Small intestine (tissue), 7 donors: ENCODE data around the gene ANO5. TPM values are rescaled to one million over a fixed set of nuclear protein-coding genes. Genes with fewer than 3 reads are reported as not detected.
"Not testable (repeated sequence)": the region's sequence is repeated elsewhere in the genome, so short reads cannot be mapped to it uniquely, and the experiment has no call there.

ENCODE experiments used
- DNase-seq, 2 donors: peaks; one replicate each; pipeline versions ENCODE4 v3.0.0 to v3.0.0-alpha.2; 2013
- FAIRE-seq: peaks from 2 replicates; lab custom pipeline; 2012; peaks lifted over from hg19 to GRCh38; lab: Jason Lieb, UNC
- H3K27ac ChIP-seq, 3 donors: one replicate each; pipeline ENCODE4 v1.5.1; 2013; ENCODE audit warnings: low read length in 2 of 3, mild to moderate bottlenecking in 2 of 3, control low read depth in 1 of 3, inconsistent platforms in 1 of 3, low read depth in 1 of 3, moderate library complexity in 1 of 3
- H3K27me3 ChIP-seq, 3 donors: one replicate each; pipeline ENCODE4 v1.6.1; 2013; ENCODE audit warnings: low read length in 3 of 3, inconsistent platforms in 1 of 3; ENCODE audit not compliant: control insufficient read depth in 3 of 3, insufficient read depth in 3 of 3
- H3K36me3 ChIP-seq, 3 donors: one replicate each; pipeline ENCODE4 v1.6.1; 2013; ENCODE audit warnings: low read length in 3 of 3, inconsistent platforms in 1 of 3, low read depth in 1 of 3, mild to moderate bottlenecking in 1 of 3, moderate library complexity in 1 of 3; ENCODE audit not compliant: control insufficient read depth in 3 of 3, insufficient read depth in 2 of 3
- H3K4me1 ChIP-seq, 3 donors: one replicate each; pipeline ENCODE4 v1.6.1; 2013; ENCODE audit warnings: low read length in 2 of 3, inconsistent platforms in 1 of 3, low read depth in 1 of 3, mild to moderate bottlenecking in 1 of 3, moderate library complexity in 1 of 3; ENCODE audit not compliant: control insufficient read depth in 3 of 3, insufficient read depth in 2 of 3
- H3K4me3 ChIP-seq, 3 donors: one replicate each; pipeline ENCODE4 v1.5.1; 2013; ENCODE audit warnings: low read length in 3 of 3, control low read depth in 1 of 3, inconsistent platforms in 1 of 3, low read depth in 1 of 3, mild to moderate bottlenecking in 1 of 3, moderate library complexity in 1 of 3
- H3K9me3 ChIP-seq, 2 donors: one replicate each; pipeline ENCODE4 v1.6.1; 2013; ENCODE audit warnings: low read depth in 1 of 2, low read length in 1 of 2; ENCODE audit not compliant: control insufficient read depth in 2 of 2, insufficient read depth in 1 of 2
- WGBS, 3 donors: extraction: QIAGEN DNeasy Blood & Tissue Kit; methylation state at CpG; one replicate each; pipeline ENCODE4 v1.1.7; 2013; 5-methylcytosine and 5-hydroxymethylcytosine counted together
- polyA plus RNA-seq, 4 donors: library from polyadenylated mRNA; stranded (reverse) in 3 of 4; unstranded in 1 of 4; fragments of 200-250 nt in 3 of 4; fragments of 120-200 nt in 1 of 4; gene quantifications; one replicate each; pipeline versions ENCODE4 v1.2.1 to v1.2.3, GENCODE V29; 2013
- donor health status: healthy with polysubstance abuse.
- donor health status: control.
- donor health status: control.
- donor health status: Bipolar disorder and iron deficiency.
- donor health status: healthy.

Gene ANO5
- polyA plus RNA-seq, 4 donors = 1.4 to 7.8 (median 1.7) TPM

DNA sequence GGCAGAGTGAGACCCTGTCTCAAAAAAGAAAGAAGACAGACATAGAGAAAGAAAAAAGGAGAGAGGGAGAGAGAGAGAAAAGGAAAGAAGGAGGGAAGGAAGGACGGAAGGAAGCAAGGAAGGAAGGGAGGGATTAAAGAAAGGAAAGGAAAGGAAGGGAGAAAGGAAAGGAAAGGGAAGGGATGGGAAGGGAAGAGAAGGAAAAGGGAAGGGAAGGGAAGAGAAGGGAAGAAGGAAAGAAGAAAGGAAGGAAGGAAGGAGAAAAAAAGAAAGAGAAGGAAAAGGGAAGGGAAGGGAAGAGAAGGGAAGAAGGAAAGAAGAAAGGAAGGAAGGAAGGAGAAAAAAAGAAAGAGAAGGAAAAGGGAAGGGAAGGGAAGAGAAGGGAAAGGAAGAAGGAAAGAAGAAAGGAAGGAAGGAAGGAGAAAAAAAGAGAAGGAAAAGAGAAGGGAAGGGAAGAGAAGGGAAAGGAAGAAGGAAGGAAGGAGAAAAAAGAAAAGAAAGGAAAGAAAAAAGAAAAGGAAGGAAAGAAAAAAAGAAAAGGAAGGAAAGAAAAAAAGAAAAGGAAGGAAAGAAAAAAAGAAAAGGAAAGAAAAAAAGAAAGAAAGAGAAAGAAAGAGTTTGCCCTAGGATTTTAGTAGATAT, 76.2 kb downstream of the ANO5 start:
- not testable (repeated sequence) for DNase-seq, FAIRE-seq

GRCh38 chr11:22273781-22274180, 80.9 kb downstream of the ANO5 start:
- FAIRE-seq = no peak
- Histone ChIP-seq H3K9me3 (no peaks in the 10 kb centered on the region), H3K27me3 (no peaks in the 10 kb centered on the region), H3K4me1 (no peaks in the 10 kb centered on the region), H3K4me3 (no peak overlapping the region), H3K36me3 (no peaks in the 10 kb centered on the region), H3K27ac (no peak overlapping the region)
- 87 to 97% (median 95%) methylated on average over 1 of the region's 1 CpG for WGBS, 3 donors
- DNase-seq = no peak

More for the DNA sequence above, 76.2 kb downstream of the ANO5 start:
- H3K4me1 ChIP-seq, H3K27ac ChIP-seq, H3K36me3 ChIP-seq, H3K4me3 ChIP-seq, H3K27me3 ChIP-seq, H3K9me3 ChIP-seq: not testable (repeated sequence)
- 81 to 98% (median 88%) methylated on average over 1 of the region's 1 CpG for WGBS, 3 donors

DNA sequence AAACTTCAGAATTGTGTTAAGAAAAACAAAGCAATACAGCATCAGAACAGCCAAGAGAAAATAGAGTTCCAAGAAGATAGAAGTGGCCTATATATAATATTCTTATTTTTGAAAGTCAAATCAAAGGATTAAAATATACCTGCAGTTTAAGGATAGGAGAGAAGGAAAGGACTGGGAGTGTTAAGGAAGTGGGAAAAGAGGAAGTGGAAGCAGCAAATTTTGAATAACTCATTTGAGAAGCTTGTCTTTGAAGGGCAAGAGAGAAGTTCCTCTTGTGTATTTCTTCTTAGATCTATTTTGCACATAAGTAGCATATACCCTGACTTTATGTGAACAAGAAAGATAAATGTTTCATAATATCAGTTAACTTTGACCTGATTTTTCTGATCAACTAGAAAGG, 82.7 kb downstream of the ANO5 start:
- Histone ChIP-seq H3K4me3 (no peak overlapping the region), H3K36me3 (no peaks in the 10 kb centered on the region), H3K27ac (no peak overlapping the region), H3K9me3 (no peaks in the 10 kb centered on the region), H3K4me1 (no peaks in the 10 kb centered on the region), H3K27me3 (no peaks in the 10 kb centered on the region)
- DNase-seq (no peak), FAIRE-seq (no peak)

DNA sequence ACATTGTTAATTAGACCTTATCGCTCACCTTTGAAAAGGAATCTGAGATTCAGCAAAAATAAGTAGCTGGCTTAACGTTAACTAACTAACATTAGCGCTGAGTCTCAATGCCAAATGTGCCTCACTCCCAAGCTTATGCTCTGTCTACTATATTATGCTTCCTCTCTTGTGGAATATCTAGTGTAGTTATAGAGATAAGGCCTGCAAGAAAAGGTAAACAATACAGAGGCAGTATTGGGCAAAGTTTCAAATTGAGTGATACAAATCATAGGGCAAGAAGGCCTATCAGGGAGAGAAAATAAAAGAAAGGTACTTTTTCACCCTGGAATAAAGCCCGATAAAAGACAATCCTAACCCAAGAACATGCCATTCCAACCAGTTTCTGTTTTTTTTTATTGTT, 83.7 kb downstream of the ANO5 start:
- H3K36me3 ChIP-seq = no peaks in the 10 kb centered on the region
- no peak overlapping the region for H3K4me3 ChIP-seq
- FAIRE-seq = no peak
- peak; percentile 33 to 58 for DNase-seq
- WGBS, 3 donors = 19 to 63% (median 43%) methylated on average over 4 of the region's 4 CpGs
- H3K27ac ChIP-seq = no peak overlapping the region
- H3K27me3 ChIP-seq = no peaks in the 10 kb centered on the region
- H3K4me1 ChIP-seq = no peaks in the 10 kb centered on the region
- no peaks in the 10 kb centered on the region for H3K9me3 ChIP-seq

GRCh38 chr11:22284991-22285390, 92.1 kb downstream of the ANO5 start:
- H3K27ac ChIP-seq, H3K36me3 ChIP-seq, FAIRE-seq, DNase-seq, H3K9me3 ChIP-seq, H3K4me1 ChIP-seq, H3K4me3 ChIP-seq, H3K27me3 ChIP-seq: not testable (repeated sequence)
- 89 to 95% (median 94%) methylated on average over 17 of the region's 17 CpGs for WGBS, 3 donors

DNA sequence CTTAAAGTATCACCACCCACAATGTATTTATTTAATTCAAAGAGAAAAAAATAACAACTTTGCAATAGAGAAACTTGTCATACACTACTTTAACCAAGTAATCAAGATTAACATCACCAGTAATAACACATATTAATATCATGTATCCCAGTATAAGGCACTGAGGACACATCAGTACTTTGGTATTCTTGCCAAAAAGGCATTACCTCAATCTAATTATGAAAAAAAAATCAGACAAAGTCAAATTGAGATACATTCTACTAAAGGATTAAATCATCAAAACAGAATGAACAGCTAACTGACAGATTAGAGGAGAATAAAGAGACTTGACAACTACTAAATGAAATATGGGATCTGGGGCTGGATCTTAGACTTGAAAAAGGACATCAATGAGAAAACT, 109.5 kb downstream of the ANO5 start:
- DNase-seq = no peak

GRCh38 chr11:22304337-22304961, 111.6 kb downstream of the ANO5 start:
- no peaks in the 10 kb centered on the region for H3K36me3 ChIP-seq
- DNase-seq (peak; percentile 27 to 42), FAIRE-seq (peak; percentile 96)
- no peaks in the 10 kb centered on the region for H3K4me1 ChIP-seq
- H3K27me3 ChIP-seq = no peaks in the 10 kb centered on the region
- H3K27ac ChIP-seq = no peak overlapping the region
- WGBS, 3 donors = 38 to 45% (median 38%) methylated on average over 5 of the region's 5 CpGs
- no peaks in the 10 kb centered on the region for H3K9me3 ChIP-seq
- no peak overlapping the region for H3K4me3 ChIP-seq

More for the DNA sequence above, 109.5 kb downstream of the ANO5 start:
- Histone ChIP-seq H3K36me3 (no peaks in the 10 kb centered on the region), H3K27ac (no peak overlapping the region), H3K27me3 (no peaks in the 10 kb centered on the region), H3K4me1 (no peaks in the 10 kb centered on the region), H3K4me3 (no peak overlapping the region), H3K9me3 (no peaks in the 10 kb centered on the region)
- no peak for FAIRE-seq

DNA sequence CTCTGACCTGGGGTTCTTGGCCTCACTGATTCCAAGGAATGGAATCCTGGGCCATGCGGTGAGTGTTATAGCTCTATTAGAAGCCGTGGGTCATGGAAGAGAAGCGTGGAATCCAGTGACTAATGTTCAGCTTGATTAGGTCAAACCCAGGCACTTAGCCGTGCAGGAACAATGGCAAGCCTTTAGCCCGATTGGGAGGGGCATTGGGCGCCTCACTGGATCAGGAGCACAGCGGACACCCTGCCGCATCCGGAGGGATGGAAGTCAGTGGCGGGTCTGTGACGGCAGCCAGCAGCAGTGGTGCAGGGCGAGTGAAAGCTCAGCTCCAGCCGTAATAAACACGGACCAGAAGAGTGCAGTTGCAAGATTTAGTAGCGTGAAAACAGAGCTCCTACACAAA, 124.8 kb downstream of the ANO5 start:
- no peaks in the 10 kb centered on the region for H3K27me3 ChIP-seq
- no peaks in the 10 kb centered on the region for H3K36me3 ChIP-seq
- no peak overlapping the region for H3K4me3 ChIP-seq
- FAIRE-seq = no peak
- H3K27ac ChIP-seq = no peak overlapping the region
- DNase-seq = no peak
- no peaks in the 10 kb centered on the region for H3K9me3 ChIP-seq
- H3K4me1 ChIP-seq = no peaks in the 10 kb centered on the region
- WGBS, 3 donors = 87 to 89% (median 89%) methylated on average over 13 to 15 of the region's 15 CpGs

GRCh38 chr11:22331771-22332170, 138.9 kb downstream of the ANO5 start:
- no peak overlapping the region for H3K27ac ChIP-seq
- DNase-seq (no peak), FAIRE-seq (no peak)
- WGBS, 3 donors = 48 to 59% (median 53%) methylated on average over 4 of the region's 4 CpGs
- H3K4me3 ChIP-seq = no peak overlapping the region
- H3K4me1 ChIP-seq = no peaks in the 10 kb centered on the region
- peaks cover 0 to 3% (median 0%) of the 10 kb centered on the region in 3 donors for H3K27me3 ChIP-seq
- H3K36me3 ChIP-seq = no peaks in the 10 kb centered on the region
- no peaks in the 10 kb centered on the region for H3K9me3 ChIP-seq
